GM18861 (cell line): ENCODE results near the gene SINHCAF.
"Not testable (repeated sequence)": the region's sequence is repeated elsewhere in the genome, so short reads cannot be mapped to it uniquely, and the experiment has no call there.

ENCODE experiments used
- ATAC-seq: cut with Tn5 transposase; IDR thresholded peaks from one replicate; pipeline ENCODE4 v1.9.1; 2021; ENCODE audit not compliant: unreplicated experiment

SINHCAF gene

DNA sequence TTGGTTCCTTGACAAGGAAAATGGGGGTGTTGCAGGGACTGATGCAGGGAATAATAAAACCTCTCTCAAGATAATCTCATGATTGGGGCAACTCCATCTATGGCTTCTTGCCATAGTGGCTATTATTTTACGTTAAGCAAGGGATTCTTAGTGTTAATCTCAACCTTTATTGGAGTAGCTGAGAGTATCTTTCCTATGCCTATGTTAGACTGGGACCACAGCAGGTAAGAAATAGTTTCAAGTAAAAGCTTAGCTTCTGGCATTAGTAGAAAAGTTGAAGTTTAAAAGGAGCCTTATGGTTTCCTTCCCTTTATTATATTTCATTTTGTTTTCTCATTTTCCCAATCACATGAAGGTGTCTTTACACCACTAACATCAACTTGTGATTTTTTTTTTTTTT lies 16.7 kb downstream of the SINHCAF start:
- ATAC-seq = no peak

DNA sequence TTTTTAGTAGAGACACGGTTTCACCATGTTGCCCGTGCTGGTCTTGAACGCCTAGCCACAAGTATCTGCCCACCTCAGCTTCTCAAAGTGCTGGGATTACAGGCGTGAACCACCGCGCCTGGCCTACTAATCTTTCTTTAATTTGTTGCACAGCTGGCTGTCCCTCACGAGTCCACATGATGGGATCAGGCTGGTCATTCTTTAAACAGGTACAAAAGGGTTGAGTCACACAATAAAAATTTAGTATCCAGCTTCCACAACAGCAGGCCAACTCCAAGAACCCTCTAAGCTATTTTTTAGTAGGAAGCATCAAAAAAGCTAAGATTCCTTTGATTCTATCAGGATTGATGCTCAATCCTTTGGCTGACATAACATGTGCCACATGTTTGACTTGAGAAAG lies 17.8 kb downstream of the SINHCAF start:
- ATAC-seq = no peak

DNA sequence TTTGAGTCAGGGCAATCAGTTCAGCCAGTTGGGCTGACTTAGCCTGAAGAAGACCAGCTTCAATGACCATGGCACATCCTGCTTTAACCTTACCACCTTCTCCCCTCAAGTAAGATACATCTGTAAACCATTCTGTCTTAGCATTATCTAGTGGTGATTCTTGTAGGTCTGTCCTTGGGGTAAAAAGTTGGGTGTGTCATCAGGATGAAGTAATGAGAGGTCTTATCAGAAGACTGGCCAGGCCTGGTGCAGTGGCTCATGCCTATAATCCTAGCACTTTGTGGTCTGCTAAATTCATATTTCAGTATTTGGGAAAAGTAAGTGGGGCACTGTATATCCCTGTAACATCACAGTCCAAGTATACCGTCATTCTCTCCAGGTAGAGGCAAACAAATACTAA lies 19.1 kb downstream of the SINHCAF start:
- no peak for ATAC-seq

DNA sequence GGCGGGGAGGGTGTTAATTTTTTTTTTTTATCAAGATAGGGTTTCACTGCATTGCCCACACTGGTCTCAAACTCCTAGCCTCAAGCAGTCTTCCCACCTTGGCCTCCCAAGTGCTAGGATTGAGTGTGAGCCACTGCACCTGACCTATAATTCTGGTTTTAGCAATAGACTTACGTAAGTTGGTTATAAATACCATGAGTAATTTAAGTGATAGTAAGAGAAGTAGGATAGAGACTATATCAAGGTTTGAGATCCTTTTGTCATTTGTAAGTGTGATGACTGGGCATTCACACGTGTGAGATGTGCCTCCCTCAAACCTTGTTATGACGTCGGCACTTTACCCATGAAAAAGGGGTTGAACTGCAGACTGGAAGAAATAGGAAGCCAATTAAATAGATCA lies 22.5 kb downstream of the SINHCAF start:
- ATAC-seq = no peak

DNA sequence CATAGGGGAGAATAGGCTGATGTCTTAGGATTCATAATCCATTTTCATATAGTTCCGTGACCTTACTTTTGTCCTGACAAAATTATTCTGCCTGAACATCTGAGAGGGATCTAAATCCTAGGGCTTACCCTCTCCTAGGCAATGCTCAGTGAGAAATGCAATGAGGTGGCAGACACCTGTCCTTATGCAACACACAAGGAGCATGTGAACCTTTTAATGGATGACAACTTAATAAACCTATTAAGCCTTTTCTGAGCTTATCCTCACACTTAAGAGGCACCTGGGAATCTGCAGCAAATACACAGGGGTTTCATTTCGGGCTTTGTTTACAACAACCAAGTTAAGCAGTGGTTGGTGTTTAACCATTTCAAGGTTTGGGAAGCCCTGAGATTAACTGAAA lies 24.6 kb downstream of the SINHCAF start:
- no peak for ATAC-seq

DNA sequence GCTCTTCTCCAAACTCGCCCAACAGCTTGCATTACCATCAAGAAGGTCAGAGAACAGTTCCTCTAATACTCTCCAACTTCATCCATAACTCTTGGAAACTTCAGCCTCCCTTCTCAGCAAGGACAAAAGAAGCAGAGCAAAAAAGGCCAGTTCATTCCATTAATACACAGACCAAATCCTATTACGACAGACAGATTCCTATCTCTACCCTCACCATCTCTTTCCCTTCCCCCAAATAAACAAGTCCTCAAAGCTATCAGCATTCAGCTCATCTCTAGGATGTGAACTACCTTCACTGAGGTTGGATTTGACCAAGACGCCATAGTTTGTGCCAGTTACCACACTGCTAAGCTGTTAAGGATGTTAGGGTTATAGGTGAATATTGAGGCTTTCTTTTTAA lies 25.2 kb downstream of the SINHCAF start:
- ATAC-seq = no peak

DNA sequence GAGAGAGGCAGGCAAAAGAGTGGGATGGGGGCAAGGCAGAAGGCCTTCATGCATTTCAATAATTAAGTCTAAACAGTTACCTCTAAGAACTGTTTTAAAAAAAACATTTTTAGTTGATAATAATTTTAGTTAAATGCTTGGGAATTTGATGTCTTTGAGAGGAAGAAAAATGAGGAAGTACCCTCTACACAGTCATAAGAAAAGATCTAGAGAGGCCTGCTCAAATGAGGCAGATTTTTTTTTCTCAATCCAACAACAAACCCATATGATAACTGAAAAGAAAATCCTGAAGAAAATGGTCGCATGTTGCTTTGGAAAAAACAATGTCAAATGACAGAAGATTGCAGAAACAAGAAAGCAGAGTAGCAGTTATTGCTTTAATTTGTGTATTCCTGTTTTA lies 25.6 kb downstream of the SINHCAF start:
- no peak for ATAC-seq

DNA sequence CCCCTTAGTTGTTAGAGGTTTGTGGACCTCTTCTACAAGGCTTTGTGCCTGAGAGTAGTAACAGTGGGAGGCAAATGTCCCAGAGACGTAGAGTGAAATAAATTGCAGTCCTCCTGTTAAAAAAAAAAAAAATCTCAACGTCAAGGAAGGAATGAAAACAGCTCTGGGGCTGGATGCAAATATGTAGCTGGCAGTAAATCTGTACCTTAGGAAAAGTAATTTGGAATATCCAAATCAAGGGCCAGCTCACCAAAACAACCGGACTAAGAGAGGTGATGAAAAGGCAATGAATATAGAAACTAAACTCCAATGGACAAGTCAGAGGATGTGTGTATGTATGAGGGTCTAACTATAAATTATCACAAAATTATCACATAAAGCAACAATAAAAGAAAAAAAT lies 27.0 kb downstream of the SINHCAF start:
- no peak for ATAC-seq

DNA sequence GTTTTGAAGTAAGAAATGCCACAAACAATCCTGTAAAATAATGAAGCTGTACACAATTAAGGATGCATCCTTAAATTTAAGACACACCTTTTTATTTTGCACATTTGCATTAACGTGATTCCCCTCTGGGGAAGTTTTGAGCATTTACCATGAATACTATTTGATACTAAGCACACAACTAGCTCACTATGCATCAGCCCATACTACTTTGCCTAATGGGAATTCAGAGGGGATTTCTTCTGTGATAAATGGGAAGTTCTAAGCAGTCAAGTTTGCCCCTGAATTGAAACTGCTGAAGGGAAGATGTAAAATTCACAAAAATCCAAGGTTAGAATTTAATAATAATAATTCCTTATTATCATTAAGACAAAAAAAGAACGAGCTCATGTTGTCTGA lies 27.4 kb downstream of the SINHCAF start:
- no peak for ATAC-seq

DNA sequence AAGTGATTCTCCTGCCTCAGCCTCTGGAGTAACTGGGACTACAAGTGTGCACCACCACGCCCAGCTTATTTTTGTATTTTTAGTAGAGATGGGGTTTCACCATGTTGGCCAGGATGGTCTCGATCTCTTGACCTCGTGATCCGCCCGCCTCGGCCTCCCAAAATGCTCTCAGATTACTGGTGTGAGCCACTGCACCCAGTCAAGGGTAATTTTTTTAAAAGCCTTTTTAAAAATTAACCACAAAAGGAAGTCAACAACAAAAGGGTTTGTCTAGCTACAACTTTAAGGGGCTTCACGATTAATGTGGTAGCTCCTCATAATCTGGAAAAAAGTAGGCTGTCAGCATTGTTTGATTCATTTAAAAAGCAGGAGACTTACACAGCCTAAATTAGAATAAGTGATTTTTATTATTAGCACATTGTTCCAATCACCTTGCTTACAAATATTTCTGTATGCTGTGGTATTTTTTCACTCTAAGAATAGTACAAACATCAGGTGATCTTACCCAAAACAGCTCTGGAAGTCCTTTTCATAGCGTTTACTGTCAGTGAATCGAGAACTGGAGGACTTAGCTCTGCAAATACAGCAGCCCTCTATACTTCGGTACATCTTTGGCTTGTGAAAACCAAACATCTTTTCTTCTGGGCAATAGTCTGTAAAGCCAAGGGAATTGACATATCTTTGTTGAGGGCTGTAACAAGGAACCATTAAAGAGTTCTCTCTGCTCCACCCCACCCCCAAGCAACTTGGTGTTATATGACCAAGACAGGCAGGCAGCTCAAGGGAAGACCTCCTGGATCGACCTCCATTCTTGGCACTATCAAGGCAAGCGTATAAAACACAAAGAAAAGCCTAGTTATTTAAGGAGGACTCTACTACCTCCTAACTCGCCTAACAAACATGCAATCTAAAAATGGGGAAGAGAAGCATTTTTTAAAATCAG lies 28.1 kb downstream of the SINHCAF start:
- peak; percentile 51 for ATAC-seq

DNA sequence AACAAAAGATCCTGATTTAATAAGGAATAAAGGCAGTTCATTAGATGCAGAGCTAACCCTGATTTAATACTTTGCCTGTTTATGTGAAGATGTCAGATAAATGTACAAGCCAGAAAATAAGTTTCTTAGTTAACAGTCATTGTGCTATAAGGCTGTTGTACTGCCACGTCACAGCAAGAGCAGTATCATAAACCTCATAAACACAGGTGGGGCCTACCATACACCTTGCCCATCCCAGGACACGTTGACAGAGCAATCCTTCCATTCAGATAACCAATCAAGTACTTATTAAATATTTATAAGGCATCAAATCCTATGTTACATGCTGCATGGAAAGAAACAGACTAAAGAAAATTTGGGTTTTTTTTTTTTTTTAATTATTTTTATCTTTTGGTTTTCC lies 36.5 kb downstream of the SINHCAF start:
- ATAC-seq = no peak

DNA sequence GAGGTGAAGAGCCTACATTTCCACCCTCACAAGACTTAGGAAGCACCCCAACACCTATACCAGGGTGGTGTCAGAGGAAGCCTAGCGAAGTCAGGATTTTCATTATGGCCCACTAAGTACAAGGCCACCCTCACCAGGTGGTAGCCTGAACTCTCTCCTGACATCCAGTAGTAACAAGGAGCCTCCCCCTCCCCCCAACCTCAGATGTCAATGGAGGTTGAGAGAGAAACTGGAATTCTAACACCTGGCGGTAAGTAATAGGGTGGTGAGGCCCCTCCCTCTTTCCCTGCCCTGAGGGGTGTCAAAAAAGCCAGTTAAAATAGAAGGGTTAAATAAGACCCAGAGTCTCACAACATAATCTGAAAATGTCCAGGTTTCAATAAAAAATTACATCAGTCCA lies 37.6 kb downstream of the SINHCAF start:
- ATAC-seq = no peak

DNA sequence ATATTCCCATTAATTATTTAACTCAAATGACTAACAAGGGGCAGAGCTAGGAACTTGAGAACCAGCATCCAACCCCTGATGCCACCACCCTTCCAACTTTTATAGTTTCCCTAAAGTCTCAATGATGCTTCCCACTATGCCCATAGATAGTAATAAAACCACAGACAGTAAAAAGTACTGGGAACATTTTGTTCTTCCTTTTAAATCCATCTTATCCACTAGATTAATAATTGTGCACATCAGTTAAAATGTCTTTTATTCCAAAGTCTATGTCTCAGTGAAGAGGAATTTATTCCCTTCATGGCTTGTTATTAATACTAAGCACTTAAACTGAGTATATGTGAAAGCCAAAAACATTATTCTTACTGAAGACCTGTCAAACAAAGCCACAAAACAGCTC lies 45.8 kb downstream of the SINHCAF start:
- ATAC-seq = no peak

DNA sequence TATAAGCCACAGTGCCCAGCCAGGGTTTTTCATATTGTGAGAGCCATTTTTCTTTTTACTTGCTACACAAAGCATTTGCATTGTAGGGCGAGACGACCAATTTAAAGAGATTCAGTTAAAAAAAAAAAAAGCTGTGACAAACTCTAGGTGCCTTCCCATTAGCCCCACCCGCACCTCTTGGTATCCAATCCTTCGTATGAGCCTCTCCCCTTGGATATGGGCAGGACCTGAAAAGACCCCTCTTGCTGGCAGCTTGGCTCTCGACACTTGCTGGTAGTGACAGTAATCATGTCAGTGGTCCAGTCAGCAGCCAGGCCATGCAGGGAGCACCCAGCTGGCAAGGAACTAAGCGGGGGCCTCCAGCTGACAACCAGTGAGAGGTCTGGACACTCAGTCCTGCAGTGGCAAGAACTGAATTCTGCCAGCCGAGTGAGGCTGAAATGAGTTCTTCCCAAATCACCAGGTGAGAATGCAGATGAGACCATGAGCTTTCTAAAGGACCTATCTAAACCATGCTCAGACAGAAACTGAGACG lies 46.5 kb downstream of the SINHCAF start:
- no peak for ATAC-seq

DNA sequence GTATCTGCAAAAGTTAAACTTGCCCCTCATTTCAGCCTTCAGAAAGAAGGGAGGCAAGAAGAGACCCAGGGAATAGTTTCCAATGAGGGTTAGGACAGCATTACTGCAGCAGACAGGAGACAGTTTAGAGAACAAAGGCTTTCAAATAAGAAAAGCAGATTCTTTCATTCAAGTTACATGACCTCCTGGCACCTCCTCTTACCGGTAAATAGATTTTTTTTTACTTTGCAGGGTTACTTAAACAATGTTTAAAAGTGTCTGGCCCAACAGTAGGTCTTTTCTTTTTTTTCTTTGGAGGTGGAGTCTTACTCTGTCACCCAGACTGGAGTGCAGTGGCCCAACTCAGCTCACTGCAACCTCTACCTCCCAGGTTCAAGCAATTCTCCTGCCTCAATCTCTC lies 47.1 kb downstream of the SINHCAF start:
- no peak for ATAC-seq

DNA sequence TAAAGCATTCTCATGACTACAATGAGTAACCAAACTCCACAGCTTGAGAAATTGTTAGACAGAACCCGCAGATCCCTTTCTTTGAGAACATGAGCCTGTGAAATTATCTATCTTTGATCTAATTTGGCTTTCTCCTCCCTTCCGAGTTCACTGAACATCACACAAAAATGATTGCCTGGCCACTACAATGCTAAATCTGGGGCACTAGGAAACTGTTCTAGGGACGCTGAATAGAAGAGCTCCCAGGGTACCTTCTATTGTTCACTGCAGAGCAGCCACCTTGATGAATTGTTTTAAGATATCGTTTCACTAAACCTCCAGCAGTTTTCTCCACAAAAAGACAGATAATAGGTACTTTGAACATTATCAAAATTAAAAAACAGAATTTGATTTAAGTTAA lies 47.5 kb downstream of the SINHCAF start:
- ATAC-seq = no peak

DNA sequence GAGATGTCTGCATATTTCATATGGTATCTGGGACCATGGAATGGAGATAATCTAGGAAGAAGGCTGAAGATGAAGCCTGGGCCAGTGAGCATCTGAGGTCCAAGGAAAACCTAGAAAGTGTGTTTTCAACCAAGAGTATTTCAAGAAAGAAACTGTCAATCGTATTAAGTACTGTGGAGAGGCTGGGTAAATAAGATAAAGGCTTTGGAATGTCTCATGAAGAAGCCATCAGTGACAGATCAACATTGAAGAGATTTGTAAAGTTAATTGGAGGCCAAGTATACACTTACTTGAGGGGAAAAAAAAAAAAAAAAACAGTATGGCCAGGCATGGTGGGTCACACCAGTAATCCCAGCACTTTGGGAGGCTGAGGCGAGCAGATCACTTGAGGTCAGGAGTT lies 48.9 kb downstream of the SINHCAF start:
- no peak for ATAC-seq

DNA sequence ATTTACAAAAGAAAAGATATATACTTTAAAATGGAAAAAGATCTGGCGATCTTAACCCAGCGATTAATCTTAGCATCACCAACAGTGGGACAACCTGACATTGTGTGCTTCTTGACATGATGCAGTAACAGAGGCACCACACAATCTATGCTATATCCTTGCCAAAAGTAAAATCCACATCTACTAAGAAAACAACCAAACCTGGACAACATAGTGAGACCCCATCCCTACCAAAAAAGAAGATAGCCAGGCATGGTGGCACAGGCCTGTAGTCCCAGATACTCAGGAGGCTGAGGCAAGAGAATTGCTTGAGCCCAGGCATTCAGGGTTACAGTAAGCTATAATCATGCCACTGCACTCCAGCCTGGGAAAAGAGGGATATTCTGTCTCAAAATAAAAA lies 50.5 kb downstream of the SINHCAF start:
- no peak for ATAC-seq

DNA sequence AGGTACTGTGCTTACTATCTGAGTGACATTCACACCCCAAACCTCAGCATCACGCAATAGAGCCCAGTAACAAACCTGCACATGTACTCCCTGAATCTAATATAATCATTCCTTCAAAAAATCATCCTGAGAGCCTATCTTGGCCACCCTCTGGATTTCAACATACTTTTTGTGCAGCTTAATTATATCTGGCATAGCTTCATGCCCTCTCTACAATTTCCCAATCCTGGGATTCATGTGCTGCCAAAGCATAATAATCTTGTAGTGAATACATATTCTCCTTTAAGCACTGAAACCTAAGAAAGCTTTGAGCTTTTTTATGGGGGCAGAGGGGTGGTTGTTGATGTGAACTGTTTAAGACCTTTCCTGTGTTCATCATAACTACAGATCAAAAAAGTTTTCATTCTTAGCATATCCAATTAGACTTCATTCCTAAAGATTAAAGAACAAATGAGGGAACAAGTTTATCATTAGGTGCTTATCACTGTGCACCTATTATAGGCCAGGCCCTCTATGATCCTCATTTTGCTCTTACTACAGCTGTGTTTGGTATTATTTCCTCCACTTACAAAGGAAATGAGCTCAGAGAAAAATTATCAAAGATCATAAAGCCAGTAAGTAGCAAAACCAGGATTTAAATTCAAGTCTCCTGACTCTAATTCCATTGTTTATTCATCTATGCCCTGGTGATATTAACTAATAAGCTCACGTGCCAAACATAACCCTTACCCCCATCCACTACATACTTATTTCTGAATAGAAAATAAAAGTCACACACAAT lies 51.2 kb downstream of the SINHCAF start:
- no peak for ATAC-seq

DNA sequence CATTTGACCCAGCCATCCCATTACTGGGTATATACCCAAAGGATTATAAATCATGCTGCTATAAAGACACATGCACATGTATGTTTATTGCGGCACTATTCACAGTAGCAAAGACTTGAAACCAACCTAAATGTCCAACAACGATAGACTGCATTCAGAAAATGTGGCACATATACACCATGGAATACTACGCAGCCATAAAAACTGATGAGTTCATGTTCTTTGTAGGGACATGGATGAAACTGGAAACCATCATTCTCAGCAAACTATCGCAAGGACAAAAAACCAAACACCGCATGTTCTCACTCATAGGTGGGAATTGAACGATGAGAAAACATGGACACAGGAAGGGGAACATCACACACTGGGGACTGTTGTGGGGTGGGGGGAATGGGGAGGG lies 52.2 kb downstream of the SINHCAF start:
- ATAC-seq = not testable (repeated sequence)

DNA sequence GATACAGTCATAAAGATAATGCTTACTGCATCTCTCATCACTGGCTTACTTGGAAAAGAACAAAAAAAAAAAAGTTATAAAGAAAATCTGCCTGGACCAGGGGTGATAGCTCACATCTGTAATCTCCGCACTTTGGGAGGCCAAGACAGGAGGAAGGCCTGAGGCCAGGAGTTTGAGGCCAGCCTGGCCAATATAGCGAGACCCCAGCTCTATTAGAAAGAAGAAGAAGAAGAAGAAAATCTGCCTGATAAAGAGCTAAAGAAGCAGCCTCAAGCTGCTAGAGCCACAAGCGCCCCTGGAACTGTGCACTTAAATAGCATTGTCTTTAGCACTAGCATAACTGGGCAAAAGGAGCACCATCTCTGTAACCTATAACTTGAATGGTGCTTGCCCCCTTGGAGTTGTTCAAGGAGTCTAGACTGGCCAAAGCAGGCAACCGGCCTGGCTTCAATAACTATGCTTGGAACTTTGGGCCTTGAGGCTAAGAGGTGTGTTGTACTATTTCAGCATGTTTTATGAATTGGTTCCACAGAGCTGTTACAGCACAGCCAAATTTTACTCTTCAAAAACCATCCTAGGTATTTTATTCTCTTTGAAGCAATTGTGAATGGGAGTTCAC lies 53.2 kb downstream of the SINHCAF start:
- ATAC-seq = no peak

DNA sequence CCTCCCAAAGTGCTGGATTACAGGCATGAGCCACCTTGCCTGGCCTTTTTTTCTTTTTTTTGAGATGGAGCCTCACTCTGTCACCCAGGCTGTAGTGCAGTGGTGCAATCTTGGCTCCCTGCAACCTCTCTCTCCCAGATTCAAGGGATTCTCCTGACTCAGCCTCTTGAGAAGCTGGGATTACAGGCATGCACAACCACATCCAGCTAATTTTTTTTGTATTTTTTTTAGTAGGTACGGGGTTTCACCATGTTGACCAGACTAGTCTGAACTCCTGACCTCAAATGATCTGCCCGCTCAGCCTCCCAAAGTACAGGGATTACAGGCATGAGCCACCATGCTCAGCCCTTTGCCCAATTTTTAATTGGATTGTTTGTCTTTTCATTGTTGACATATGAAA lies 58.0 kb downstream of the SINHCAF start:
- ATAC-seq = no peak
